ENCODE measurements around the gene CCDC15. TPM values are rescaled to one million over a fixed set of nuclear protein-coding genes. Genes with fewer than 3 reads are reported as not detected.

CCDC15 gene
- total RNA-seq, 1 donor from 2014 or later, result 0.24 TPM

DNA sequence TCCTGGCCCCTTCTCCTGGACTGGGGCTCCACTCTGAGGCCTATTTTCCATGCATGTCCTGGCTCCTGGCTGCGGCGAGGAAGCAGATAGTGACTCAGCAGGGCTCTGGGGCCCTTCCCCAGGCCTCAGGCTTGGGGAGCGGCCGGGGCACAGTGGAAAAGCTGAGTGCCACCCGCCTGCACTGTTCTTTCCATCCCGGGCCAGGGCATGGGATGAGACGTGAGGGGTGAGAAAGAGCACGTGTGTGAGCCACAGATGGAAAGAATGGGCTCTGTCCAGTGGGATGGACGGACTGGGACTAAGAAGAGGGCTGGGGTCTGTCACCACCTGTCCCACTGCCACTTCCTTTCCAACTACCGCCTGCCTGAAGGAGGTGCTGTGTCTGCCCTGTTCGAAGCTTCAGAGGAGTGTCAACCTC is 121.9 kb downstream of the CCDC15 start:
- intact Hi-C loops (cut with DNase I), result no loop called here
- no peak for DNase-seq (ENCODE audit: low spot score)

DNA sequence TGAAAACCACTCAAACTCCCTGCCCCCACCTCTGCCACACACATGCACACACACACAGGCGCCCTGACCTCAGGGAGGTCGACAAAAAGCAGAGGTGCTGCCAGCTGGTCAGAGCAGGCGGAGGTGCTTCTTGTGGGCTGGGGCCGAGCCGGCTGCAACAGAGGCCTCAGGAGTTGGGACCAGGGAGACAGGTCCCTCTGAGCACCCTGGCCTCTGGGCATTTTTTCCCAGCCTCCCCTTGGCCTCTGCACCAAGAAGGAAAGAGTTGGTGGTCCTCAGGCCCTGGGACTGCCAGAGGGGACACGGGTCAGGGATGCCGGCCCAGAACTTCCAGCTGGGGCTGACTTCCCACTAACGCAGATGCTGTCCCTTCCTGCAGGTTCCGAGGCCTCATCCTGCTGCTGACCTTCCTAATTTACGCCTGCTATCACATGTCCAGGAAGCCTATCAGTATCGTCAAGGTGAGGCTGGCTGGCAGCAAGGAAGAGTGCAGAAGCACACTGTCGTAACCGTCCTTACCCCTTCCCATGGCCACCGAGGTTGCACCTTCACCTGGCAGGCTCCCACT is 122.5 kb downstream of the CCDC15 start:
- intact Hi-C loops (cut with DNase I), result no loop called here
- DNase-seq (ENCODE audit: low spot score), result no peak

DNA sequence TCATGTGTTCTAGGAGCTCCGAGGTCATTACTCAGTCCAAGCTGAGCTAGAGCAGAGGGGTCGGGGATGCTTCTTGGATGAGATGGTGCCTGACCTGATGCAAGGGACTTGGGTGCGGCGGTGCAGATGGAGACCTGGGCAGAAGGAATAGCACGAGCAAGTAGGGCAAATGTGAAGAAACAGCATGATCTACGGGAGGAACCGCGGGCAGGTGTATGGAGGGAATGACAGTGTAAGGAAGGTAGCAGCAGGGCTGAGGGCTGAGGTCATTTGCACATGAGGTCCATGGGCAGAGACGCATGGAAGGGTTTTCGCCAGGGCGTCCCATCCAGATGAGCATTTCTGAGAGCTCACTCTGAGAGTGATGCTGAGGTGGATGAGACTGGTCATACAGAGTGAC is 124.0 kb downstream of the CCDC15 start:
- no peak for DNase-seq (ENCODE audit: low spot score)
- intact Hi-C loops (cut with DNase I), result no loop called here

DNA sequence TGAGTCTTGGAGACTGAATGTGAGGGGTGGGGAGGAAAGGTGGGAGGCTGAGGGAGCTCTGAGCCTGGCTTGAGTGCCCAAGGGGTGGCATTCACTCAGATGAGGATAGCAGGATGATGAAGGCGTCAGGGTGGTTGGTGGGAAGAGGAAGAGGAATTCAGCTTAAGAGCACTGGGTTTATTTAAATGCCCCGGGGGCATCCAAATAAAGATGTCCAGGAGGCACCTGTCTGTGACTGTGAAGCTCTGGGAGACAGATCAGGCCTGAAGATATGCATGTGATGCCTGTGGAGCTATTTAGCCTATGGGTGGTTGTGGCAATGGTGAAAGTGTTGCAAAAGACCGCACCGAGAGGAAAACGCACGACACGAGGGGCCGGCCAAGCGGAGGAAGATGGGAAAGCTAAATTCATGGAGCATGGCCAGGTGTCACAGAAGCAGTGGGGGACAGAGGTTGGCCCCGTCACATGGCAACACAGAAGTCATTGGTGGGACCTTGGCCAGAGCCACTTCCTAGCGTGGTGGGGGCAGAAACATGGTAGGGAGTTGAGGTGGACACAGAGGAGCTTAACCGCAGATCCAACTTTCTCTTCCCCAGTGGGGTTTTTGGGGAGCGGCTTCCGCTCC is 124.6 kb downstream of the CCDC15 start:
- intact Hi-C loops (cut with DNase I), result no loop called here
- DNase-seq (ENCODE audit: low spot score), result no peak

DNA sequence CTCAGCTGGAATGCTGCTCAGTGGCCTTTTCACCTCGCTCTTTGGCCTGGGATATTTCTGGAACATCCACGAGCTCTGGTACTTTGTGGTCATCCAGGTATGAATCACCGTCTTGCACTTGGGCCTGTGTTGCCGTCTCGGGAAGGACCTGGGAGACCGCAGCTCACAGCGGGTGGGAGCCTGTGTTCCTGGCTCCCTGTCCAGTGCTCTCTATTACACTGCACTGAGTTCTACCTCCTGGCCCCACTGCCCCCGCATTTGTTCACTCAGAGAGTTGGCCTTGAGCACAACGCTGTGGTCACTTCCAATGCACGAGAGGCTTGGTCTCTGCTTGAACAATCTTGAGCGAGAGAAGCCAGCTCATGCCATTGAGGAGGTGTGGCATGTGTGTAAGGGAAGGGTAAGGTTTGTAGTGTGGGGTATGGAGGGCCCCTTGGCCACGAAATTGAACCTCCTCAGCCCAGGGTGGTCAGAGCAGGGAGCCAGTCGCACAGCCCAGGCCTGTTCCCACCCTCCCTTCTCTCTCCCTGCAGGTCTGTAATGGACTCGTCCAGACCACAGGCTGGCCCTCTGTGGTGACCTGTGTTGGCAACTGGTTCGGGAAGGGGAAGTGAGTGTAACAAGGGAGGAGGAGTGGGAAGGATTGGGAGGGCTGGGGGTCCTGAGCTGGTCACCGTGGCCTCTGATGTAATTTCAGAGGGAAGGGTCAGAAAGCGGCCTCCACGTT is 125.3 kb downstream of the CCDC15 start:
- no peak for DNase-seq (ENCODE audit: low spot score)
- intact Hi-C loops (cut with DNase I), result no loop called here

DNA sequence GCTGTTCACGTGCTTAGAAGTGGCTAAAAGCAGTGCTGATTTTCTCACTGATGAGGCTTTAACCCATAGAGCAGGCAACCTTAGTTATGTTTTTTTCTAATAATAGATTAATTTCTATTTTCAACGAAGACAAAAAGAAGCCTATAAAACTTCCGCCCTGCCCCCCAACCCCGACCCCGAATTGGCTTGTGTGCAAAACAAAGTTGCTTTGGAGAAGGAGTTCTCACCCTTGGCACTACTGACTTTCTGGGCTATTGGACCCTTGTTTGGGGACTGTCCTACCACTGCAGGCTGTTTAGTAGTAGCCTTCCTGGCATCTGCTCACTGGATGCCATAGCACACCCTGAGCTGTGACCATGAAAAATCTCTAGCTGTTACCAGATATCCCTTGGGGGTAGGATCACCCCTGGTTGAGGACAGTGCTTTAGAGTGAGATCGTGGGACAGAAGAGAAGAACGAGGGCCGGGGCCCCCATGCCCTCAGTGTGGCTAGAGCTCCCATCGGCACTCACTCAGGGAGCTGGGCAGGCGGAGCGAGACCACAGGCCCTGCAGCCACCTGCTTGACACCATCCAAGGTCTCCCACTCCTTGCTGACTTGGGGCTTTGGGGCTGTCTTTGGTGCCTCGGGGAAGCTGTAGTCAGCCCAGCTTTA is 126.0 kb downstream of the CCDC15 start:
- no peak for DNase-seq (ENCODE audit: low spot score)
- intact Hi-C loops (cut with DNase I), result no loop called here

DNA sequence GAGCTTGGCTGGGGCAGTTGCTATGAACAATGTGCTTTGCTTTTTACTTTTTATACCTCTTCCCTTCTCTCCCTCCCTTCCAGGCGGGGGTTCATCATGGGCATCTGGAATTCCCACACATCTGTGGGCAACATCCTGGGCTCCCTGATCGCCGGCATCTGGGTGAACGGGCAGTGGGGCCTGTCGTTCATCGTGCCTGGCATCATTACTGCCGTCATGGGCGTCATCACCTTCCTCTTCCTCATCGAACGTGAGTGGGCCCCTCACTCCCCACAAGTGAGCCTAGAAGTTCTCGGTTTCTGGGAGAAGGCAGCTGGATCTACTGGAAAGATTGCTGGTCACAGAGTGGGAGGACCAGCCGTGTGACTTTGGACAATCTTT is 126.5 kb downstream of the CCDC15 start:
- intact Hi-C loops (cut with DNase I), result no loop called here

DNA sequence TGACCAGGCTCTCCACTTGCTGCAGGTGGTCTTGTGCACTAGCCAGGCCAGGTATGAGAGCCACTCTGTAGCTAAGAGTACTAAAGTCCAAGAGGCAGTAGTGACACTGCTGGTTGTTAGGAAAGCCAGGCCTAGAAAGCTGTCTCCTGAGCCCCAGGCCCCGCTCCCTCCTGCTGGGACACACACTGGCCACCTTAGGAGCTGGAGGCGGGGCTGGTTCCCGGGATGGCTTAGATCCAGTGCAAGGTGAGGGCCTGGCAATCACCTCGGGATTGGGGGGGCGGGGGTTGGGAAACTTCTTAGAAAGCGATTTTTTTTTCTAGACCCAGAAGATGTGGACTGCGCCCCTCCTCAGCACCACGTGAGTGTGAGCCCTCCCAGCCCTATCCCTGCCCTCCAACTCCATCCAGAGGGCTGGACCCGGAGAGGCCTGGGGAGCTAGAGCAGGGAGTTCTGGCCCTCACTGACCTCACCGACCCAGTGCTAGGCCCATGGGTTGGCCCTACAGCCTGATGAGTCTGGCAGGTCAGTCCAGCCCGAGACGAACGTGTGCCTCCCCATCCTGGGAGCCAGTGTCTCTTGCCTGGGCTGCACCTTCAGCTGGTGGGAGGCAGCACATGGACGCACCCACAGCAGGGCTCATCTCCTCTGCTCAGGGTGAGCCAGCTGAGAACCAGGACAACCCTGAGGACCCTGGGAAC is 127.2 kb downstream of the CCDC15 start:
- no peak for DNase-seq (ENCODE audit: low spot score)
- intact Hi-C loops (cut with DNase I), result no loop called here

More for the DNA sequence above, 126.5 kb downstream of the CCDC15 start:
- DNase-seq (ENCODE audit: low spot score), result no peak

DNA sequence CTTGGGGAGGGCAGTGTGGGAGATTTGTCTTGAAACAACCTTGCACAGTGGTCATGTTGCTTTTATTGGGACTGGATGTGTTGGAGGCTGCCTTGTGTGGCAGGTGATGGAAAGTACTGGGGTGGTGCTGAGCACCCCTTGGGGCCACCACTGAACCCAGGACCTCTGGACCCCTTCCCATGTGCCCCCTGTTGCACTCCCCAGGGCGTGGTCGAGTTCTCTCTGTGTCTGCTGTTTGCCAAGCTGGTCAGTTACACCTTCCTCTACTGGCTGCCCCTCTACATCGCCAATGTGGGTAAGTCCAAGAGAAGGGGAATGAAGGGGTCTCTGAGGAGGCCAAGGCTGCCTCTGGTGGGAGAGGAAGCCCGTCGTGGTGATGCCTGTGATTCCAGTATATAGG is 128.0 kb downstream of the CCDC15 start:
- intact Hi-C loops (cut with DNase I), result no loop called here

DNA sequence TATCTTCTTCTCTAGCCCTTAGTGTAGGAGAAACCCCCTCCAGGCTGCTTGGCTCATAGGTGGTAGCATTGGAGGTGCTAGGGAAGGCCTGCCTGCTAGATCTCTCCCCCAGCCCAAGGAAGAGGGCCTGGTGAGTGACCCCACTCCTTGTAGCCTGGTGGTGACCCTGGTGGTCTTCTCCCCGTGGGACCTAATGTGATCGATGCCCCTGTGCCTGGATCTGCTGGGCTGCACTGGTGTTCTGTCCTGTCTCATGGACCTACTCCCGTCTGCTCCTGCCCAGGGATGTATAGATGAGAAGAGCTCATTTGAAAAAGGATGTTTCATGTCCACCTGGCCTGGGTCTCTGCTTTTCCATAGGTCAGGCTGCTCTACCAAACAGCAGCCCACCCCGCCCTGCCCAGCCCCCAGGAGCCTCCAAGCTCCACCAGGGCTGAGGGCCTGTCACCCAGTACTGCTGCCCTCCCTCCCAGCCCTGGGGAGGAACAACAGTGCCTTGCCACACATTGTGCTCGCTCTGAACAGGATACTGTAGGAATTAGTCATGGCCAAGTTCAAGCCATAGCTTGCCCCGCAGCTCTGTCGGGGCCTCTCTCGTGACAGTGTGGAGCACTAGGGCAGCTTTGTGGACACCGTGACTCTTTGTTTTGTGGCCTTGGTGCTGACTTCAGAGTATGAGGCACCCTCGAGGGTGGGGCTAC is 128.8 kb downstream of the CCDC15 start:
- DNase-seq (ENCODE audit: low spot score), result no peak
- intact Hi-C loops (cut with DNase I), result no loop called here

More for the DNA sequence above, 128.0 kb downstream of the CCDC15 start:
- no peak for DNase-seq (ENCODE audit: low spot score)

DNA sequence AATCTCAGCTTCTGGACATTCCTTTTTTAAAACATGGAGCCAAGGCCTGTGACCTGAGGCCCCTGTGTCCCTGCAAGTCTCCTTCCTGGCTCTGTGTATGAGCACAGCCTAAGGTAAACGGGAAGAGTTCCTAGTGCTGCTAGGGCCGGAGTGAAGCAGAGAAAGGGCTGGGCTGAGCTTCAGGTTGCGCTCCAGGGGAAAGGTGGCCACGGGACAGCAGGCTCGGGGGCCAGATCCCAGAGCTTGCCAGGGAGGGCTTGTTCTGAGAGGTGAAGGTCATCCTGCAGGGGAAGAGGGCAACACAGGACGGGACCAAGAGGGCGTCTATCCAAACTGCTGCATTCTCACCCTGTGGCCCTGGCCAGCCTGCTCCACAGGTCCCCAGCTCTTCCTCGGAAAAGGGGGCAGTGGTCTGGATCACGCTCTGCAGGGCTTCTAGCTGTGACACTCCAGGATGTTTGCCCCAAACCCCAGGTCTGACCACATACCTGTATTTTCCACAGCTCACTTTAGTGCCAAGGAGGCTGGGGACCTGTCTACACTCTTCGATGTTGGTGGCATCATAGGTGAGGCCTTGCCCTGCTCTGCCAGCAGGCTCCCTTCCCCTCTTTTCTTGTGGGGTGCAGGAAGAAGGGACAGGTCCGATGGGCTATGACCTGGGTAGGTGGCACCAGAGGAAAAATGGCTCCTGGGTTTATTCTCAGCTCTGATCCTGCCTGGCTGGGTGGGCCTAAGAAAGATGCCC is 129.5 kb downstream of the CCDC15 start:
- DNase-seq (ENCODE audit: low spot score), result no peak
- intact Hi-C loops (cut with DNase I), result no loop called here

DNA sequence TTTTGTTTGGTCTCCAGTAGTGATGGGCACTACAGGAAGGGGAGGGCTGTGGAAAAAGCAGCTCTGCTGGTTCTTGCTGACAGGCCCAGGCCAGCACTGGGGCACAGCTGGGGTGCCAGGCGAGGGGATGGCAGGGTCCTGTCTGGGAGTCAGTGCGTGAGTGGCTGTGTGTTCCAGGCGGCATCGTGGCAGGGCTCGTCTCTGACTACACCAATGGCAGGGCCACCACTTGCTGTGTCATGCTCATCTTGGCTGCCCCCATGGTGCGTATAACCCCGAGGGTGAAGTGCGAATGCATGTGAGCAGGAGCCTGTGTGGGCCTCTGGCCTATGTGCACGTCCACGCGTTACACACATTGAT is 130.0 kb downstream of the CCDC15 start:
- intact Hi-C loops (cut with DNase I), result no loop called here

DNA sequence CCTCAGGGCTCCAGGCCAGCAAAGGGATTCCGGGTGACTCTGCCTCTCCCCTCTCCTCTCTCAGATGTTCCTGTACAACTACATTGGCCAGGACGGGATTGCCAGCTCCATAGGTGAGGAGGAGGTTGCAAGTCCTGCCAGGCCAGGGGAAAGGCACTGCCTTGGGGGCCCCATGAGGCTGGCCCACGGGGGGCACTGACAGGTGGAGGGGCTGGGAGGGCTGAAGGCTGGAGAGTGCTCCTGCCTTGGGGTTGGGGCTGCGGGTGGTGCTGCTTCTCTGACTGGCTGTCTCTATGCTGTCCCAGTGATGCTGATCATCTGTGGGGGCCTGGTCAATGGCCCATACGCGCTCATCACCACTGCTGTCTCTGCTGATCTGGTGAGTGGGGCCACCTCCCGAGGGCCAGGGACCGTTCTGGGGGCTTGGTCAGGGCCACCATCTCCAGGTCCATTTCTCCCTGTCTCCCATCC is 130.8 kb downstream of the CCDC15 start:
- intact Hi-C loops (cut with DNase I), result no loop called here
- no peak for DNase-seq (ENCODE audit: low spot score)

More for the DNA sequence above, 130.0 kb downstream of the CCDC15 start:
- DNase-seq (ENCODE audit: low spot score), result no peak

DNA sequence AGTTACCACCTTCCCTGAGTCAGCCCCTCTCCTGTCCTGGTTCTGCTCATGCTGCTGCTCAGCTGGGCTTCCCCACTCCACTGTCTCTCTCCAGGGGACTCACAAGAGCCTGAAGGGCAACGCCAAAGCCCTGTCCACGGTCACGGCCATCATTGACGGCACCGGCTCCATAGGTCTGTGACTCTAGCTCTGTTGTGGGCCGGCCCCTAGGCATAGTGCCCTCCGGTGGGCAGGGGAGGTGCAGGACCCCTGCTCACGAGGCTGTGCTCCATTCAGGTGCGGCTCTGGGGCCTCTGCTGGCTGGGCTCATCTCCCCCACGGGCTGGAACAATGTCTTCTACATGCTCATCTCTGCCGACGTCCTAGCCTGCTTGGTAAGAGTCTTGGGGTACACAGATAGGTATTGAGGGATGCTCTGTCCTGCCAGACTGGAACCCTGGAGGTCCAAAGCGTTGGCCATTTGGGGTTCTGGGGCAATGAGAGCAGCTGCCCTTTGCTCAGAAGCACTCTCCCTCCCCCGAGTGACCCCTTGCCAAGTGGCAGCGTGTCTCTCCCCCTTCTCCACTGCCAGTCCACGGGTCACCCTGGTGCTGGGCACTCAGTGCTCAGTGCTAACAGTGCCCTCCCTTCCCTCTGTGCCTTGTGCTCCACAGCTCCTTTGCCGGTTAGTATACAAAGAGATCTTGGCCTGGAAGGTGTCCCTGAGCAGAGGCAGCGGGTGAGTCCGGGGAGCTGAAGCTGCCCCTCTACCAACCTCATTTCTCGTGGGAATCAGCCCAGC is 131.5 kb downstream of the CCDC15 start:
- DNase-seq (ENCODE audit: low spot score), result no peak
- intact Hi-C loops (cut with DNase I), result no loop called here

DNA sequence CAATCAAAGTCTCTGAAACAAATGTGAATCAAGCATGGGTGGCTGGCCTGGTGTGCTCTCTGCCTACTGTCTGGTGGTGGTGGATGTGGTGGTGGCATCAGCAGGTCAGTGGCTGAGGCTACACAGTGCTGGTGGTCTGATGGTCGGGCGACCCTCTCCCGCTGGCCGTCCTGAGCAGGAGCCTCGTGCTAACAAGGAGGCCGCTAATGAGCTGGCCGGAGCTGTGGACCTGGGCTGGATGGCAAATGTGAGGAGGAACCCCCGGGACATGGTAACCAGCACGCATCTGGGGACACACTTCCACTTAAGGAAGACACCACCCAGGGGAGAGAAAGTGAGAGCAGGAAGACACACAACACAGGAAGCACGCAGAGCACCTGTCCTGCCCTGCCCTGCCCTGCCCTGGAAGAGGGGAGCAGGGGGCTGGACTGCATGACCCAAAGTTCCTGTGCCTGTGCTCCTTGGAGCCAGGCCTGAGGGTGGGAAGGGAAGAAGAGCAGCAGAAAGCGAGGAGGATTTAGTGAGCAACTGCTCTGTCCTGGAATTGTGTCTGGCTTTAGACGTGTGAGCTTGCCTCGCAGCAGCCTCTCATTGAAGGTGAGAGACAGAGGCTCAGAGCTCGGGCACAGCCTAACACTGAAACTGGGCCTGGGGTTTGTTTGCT is 132.8 kb downstream of the CCDC15 start:
- DNase-seq (ENCODE audit: low spot score), result peak; percentile 71
- intact Hi-C loops (cut with DNase I), result no loop called here

DNA sequence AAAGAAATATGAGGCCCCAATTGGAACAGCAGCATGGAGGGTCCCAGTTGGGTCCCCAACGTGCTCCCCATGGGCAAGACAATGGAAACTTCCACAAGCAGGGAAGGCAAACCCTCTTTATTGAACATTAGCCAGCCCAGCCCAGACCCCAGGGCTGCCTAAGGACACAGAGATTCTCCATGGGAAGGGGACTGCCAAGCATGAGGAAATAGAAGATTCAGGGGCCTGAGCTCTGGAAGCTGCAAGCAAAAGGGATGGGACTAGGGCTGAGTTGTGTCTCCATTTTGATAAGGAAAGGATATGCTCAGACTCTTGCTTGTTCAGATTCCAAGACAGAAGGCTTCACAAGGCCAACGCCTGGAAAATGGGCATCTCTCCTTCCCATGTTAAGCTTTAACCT is 134.1 kb downstream of the CCDC15 start:
- intact Hi-C loops (cut with DNase I), result no loop called here
- DNase-seq (ENCODE audit: low spot score), result no peak
